ENCODE measurements around the gene COMMD4.

Gene COMMD4

GRCh38 chr15:75354454-75354853 lies 18.6 kb downstream of the COMMD4 start:
- peaks cover 8% of the 10 kb centered on the region for H3K9me3 ChIP-seq (ENCODE audit: control insufficient read depth, low read length)
- peaks cover 21% of the 10 kb centered on the region for H3K36me3 ChIP-seq (ENCODE audit: control insufficient read depth, insufficient read depth, low read length)
- DNase-seq, result no peak
- no peak overlapping the region for H3K4me3 ChIP-seq (ENCODE audit: insufficient read depth, low read depth, low read length, poor library complexity, severe bottlenecking)
- H3K27ac ChIP-seq (ENCODE audit: insufficient read depth, low read length, poor library complexity, severe bottlenecking), result no peak overlapping the region
- H3K27me3 ChIP-seq (replicated peaks; ENCODE audit: control insufficient read depth, insufficient read depth, low read length, poor library complexity, severe bottlenecking), result no peaks in the 10 kb centered on the region
- peaks cover 8% of the 10 kb centered on the region for H3K4me1 ChIP-seq (ENCODE audit: control insufficient read depth, insufficient read depth, low read length, poor library complexity, severe bottlenecking)

- Histone ChIP-seq H3K27me3 (replicated peaks; ENCODE audit: control insufficient read depth, insufficient read depth, low read length, poor library complexity, severe bottlenecking) (no peaks in the 10 kb centered on the region), H3K4me3 (ENCODE audit: insufficient read depth, low read depth, low read length, poor library complexity, severe bottlenecking) (no peak overlapping the region), H3K9me3 (ENCODE audit: control insufficient read depth, low read length) (no peaks in the 10 kb centered on the region), H3K4me1 (ENCODE audit: control insufficient read depth, insufficient read depth, low read length, poor library complexity, severe bottlenecking) (peaks cover 3% of the 10 kb centered on the region), H3K27ac (ENCODE audit: insufficient read depth, low read length, poor library complexity, severe bottlenecking) (no peak overlapping the region), H3K36me3 (ENCODE audit: control insufficient read depth, insufficient read depth, low read length) (peaks cover 30% of the 10 kb centered on the region)
- no peak for DNase-seq
Measured at GRCh38 chr15:75355369-75355768, 19.5 kb downstream of the COMMD4 start.

- no peaks in the 10 kb centered on the region for H3K9me3 ChIP-seq (ENCODE audit: control insufficient read depth, low read length)
- H3K36me3 ChIP-seq (ENCODE audit: control insufficient read depth, insufficient read depth, low read length), result peaks cover 35% of the 10 kb centered on the region
- H3K27me3 ChIP-seq (replicated peaks; ENCODE audit: control insufficient read depth, insufficient read depth, low read length, poor library complexity, severe bottlenecking), result no peaks in the 10 kb centered on the region
- H3K4me3 ChIP-seq (ENCODE audit: insufficient read depth, low read depth, low read length, poor library complexity, severe bottlenecking), result no peak overlapping the region
- DNase-seq, result no peak
- no peaks in the 10 kb centered on the region for H3K4me1 ChIP-seq (ENCODE audit: control insufficient read depth, insufficient read depth, low read length, poor library complexity, severe bottlenecking)
- H3K27ac ChIP-seq (ENCODE audit: insufficient read depth, low read length, poor library complexity, severe bottlenecking), result no peak overlapping the region
Measured at GRCh38 chr15:75356006-75356405, 20.1 kb downstream of the COMMD4 start.

- Histone ChIP-seq H3K4me3 (ENCODE audit: insufficient read depth, low read depth, low read length, poor library complexity, severe bottlenecking) (no peak overlapping the region), H3K36me3 (ENCODE audit: control insufficient read depth, insufficient read depth, low read length) (peaks cover 40% of the 10 kb centered on the region), H3K4me1 (ENCODE audit: control insufficient read depth, insufficient read depth, low read length, poor library complexity, severe bottlenecking) (no peaks in the 10 kb centered on the region), H3K27me3 (replicated peaks; ENCODE audit: control insufficient read depth, insufficient read depth, low read length, poor library complexity, severe bottlenecking) (no peaks in the 10 kb centered on the region), H3K9me3 (ENCODE audit: control insufficient read depth, low read length) (no peaks in the 10 kb centered on the region), H3K27ac (ENCODE audit: insufficient read depth, low read length, poor library complexity, severe bottlenecking) (no peak overlapping the region)
- DNase-seq, result no peak
Measured at GRCh38 chr15:75356517-75356916, 20.7 kb downstream of the COMMD4 start.

- peaks cover 54% of the 10 kb centered on the region for H3K36me3 ChIP-seq (ENCODE audit: control insufficient read depth, insufficient read depth, low read length)
- H3K27ac ChIP-seq (ENCODE audit: insufficient read depth, low read length, poor library complexity, severe bottlenecking), result no peak overlapping the region
- no peak overlapping the region for H3K4me3 ChIP-seq (ENCODE audit: insufficient read depth, low read depth, low read length, poor library complexity, severe bottlenecking)
- no peaks in the 10 kb centered on the region for H3K27me3 ChIP-seq (replicated peaks; ENCODE audit: control insufficient read depth, insufficient read depth, low read length, poor library complexity, severe bottlenecking)
- no peaks in the 10 kb centered on the region for H3K4me1 ChIP-seq (ENCODE audit: control insufficient read depth, insufficient read depth, low read length, poor library complexity, severe bottlenecking)
- no peak for DNase-seq
- H3K9me3 ChIP-seq (ENCODE audit: control insufficient read depth, low read length), result no peaks in the 10 kb centered on the region
Measured at GRCh38 chr15:75357976-75358673, 22.3 kb downstream of the COMMD4 start.

- DNase-seq, result no peak
- Histone ChIP-seq H3K36me3 (ENCODE audit: control insufficient read depth, insufficient read depth, low read length) (peaks cover 54% of the 10 kb centered on the region), H3K9me3 (ENCODE audit: control insufficient read depth, low read length) (no peaks in the 10 kb centered on the region), H3K4me1 (ENCODE audit: control insufficient read depth, insufficient read depth, low read length, poor library complexity, severe bottlenecking) (no peaks in the 10 kb centered on the region), H3K27ac (ENCODE audit: insufficient read depth, low read length, poor library complexity, severe bottlenecking) (no peak overlapping the region), H3K4me3 (ENCODE audit: insufficient read depth, low read depth, low read length, poor library complexity, severe bottlenecking) (no peak overlapping the region), H3K27me3 (replicated peaks; ENCODE audit: control insufficient read depth, insufficient read depth, low read length, poor library complexity, severe bottlenecking) (no peaks in the 10 kb centered on the region)
Measured at GRCh38 chr15:75358771-75359536, 23.1 kb downstream of the COMMD4 start.

GRCh38 chr15:75359537-75360250 lies 23.8 kb downstream of the COMMD4 start:
- Histone ChIP-seq H3K36me3 (ENCODE audit: control insufficient read depth, insufficient read depth, low read length) (peaks cover 59% of the 10 kb centered on the region), H3K4me1 (ENCODE audit: control insufficient read depth, insufficient read depth, low read length, poor library complexity, severe bottlenecking) (no peaks in the 10 kb centered on the region), H3K27ac (ENCODE audit: insufficient read depth, low read length, poor library complexity, severe bottlenecking) (no peak overlapping the region), H3K4me3 (ENCODE audit: insufficient read depth, low read depth, low read length, poor library complexity, severe bottlenecking) (no peak overlapping the region), H3K27me3 (replicated peaks; ENCODE audit: control insufficient read depth, insufficient read depth, low read length, poor library complexity, severe bottlenecking) (no peaks in the 10 kb centered on the region), H3K9me3 (ENCODE audit: control insufficient read depth, low read length) (no peaks in the 10 kb centered on the region)
- no peak for DNase-seq

- no peaks in the 10 kb centered on the region for H3K27me3 ChIP-seq (replicated peaks; ENCODE audit: control insufficient read depth, insufficient read depth, low read length, poor library complexity, severe bottlenecking)
- no peak for DNase-seq
- H3K4me3 ChIP-seq (ENCODE audit: insufficient read depth, low read depth, low read length, poor library complexity, severe bottlenecking), result no peak overlapping the region
- no peak overlapping the region for H3K27ac ChIP-seq (ENCODE audit: insufficient read depth, low read length, poor library complexity, severe bottlenecking)
- H3K4me1 ChIP-seq (ENCODE audit: control insufficient read depth, insufficient read depth, low read length, poor library complexity, severe bottlenecking), result no peaks in the 10 kb centered on the region
- H3K9me3 ChIP-seq (ENCODE audit: control insufficient read depth, low read length), result no peaks in the 10 kb centered on the region
- H3K36me3 ChIP-seq (ENCODE audit: control insufficient read depth, insufficient read depth, low read length), result peaks cover 58% of the 10 kb centered on the region
Measured at GRCh38 chr15:75360391-75360790, 24.5 kb downstream of the COMMD4 start.

- H3K36me3 ChIP-seq (ENCODE audit: control insufficient read depth, insufficient read depth, low read length), result peaks cover 60% of the 10 kb centered on the region
Measured at GRCh38 chr15:75360856-75361255, 25.0 kb downstream of the COMMD4 start.

More at GRCh38 chr15:75360856-75361255, 25.0 kb downstream of the COMMD4 start:
- no peaks in the 10 kb centered on the region for H3K9me3 ChIP-seq (ENCODE audit: control insufficient read depth, low read length)
- DNase-seq, result no peak
- H3K27ac ChIP-seq (ENCODE audit: insufficient read depth, low read length, poor library complexity, severe bottlenecking), result no peak overlapping the region
- no peaks in the 10 kb centered on the region for H3K4me1 ChIP-seq (ENCODE audit: control insufficient read depth, insufficient read depth, low read length, poor library complexity, severe bottlenecking)
- no peak overlapping the region for H3K4me3 ChIP-seq (ENCODE audit: insufficient read depth, low read depth, low read length, poor library complexity, severe bottlenecking)
- no peaks in the 10 kb centered on the region for H3K27me3 ChIP-seq (replicated peaks; ENCODE audit: control insufficient read depth, insufficient read depth, low read length, poor library complexity, severe bottlenecking)
